Psoas muscle (tissue), 8 donors: ENCODE data around the gene C2. TPM values are rescaled to one million over a fixed set of nuclear protein-coding genes. Genes with fewer than 3 reads are reported as not detected.
A peak's percentile ranks its signal among the peaks of the same experiment; 100 is the strongest.

Experiments
- ATAC-seq, 4 donors: fragments of 200-7000 bp; cut with Tn5 transposase; one replicate each; pipeline ENCODE4 v1.9.1; 2020; ENCODE audit warnings: moderate library complexity in 3 of 4, mild to moderate bottlenecking in 2 of 4
- DNase-seq, 2 donors: peaks; one replicate each; pipeline ENCODE4 v3.0.0-alpha.2; 2020
- H3K27ac ChIP-seq: fragments of 200-600 bp; one replicate; pipeline ENCODE4 v1.8.0; 2022
- H3K27me3 ChIP-seq, 3 donors: fragments of 200-600 bp in 1 of 3; one replicate each; pipeline versions ENCODE4 v1.6.1 to v1.8.0; 2013 to 2022; ENCODE audit warnings: low read length in 2 of 3, mild to moderate bottlenecking in 2 of 3, moderate library complexity in 1 of 3; ENCODE audit not compliant: insufficient read depth in 3 of 3
- H3K36me3 ChIP-seq, 2 donors: fragments of 200-600 bp in 1 of 2; one replicate each; pipeline versions ENCODE4 v1.6.1 to v1.8.0; 2013 to 2022; ENCODE audit warnings: low read depth in 1 of 2, mild to moderate bottlenecking in 1 of 2, moderate library complexity in 1 of 2; ENCODE audit not compliant: insufficient read depth in 1 of 2
- H3K4me1 ChIP-seq: fragments of 200-600 bp; one replicate; pipeline ENCODE4 v1.8.0; 2022
- H3K4me3 ChIP-seq: fragments of 200-600 bp; one replicate; pipeline ENCODE4 v1.8.0; 2022; ENCODE audit warnings: mild to moderate bottlenecking
- H3K9me3 ChIP-seq: fragments of 200-600 bp; one replicate; pipeline ENCODE4 v1.8.0; 2022
- CTCF ChIP-seq: fragments of 200-600 bp; IDR thresholded peaks from one replicate; pipeline ENCODE4 v1.8.0; 2022; ENCODE audit warnings: antibody characterized with exemption
- WGBS, 3 donors: extraction: QIAGEN DNeasy Blood & Tissue Kit; methylation state at CpG; one replicate each; pipeline versions ENCODE4 v1.1.6 to v1.1.7; 2013; 5-methylcytosine and 5-hydroxymethylcytosine counted together
- intact Hi-C, 2 donors: fragments of 100-400 bp; cut with DNase I; formaldehyde crosslinking; loops; one replicate each; pipeline versions ENCODE4 v1.11.0 to v1.14.2; 2022
- polyA plus RNA-seq, 3 donors: library from polyadenylated mRNA; stranded (reverse); fragments of 200-250 nt; gene quantifications; one replicate each; pipeline ENCODE4 v1.2.3, GENCODE V29; 2013
- total RNA-seq, 4 donors: library from RNA; stranded (reverse); fragmentation: NEBNext Ultra II Directional in 2 of 4; extraction: Animal tissue kit (Norgen Biotek cat#: 25700) in 2 of 4; gene quantifications; one replicate each; pipeline versions ENCODE4 v1.2.1 to v1.2.4, GENCODE V29; 2021 to 2023
- donor health status: healthy with polysubstance abuse.
- donor health status: DM: no; HTN: no; CAD: no; lungs with moderate emphysema.
- donor health status: Bipolar disorder and iron deficiency.
- donor health status: healthy.
- donor health status: DM: yes; HTN: yes; CAD: no.
- donor health status: DM: no; HTN: no; CAD: no.
- donor health status: DM: no; HTN: no; CAD: no.
- donor health status: DM: yes; HTN: yes; CAD: no.

The C2 gene
- total and polyA plus RNA-seq, 7 donors: 0.77 to 5.5 (median 1.5) TPM

GRCh38 chr6:31888276-31889258 is 39.0 kb upstream of the C2 start:
- H3K27ac ChIP-seq: no peak overlapping the region
- no peaks in the 10 kb centered on the region for H3K27me3 ChIP-seq
- DNase-seq: no peak
- H3K36me3 ChIP-seq: peaks cover 0 to 96% of the 10 kb centered on the region in 2 donors
- no peaks in the 10 kb centered on the region for H3K4me1 ChIP-seq
- H3K9me3 ChIP-seq: no peaks in the 10 kb centered on the region
- peak; percentile 55 for TF ChIP-seq CTCF
- 79 to 85% (median 81%) methylated on average over 42 to 43 of the region's 43 CpGs for WGBS, 3 donors
- ATAC-seq: peak; percentile 31 to 60 (median 38)
- intact Hi-C loops: loop anchor here in 1 of 2 donors (10.0 kb wide), 1 partner anchor 204 kb away; the partner anchor contains the start of gene LY6G5C
- H3K4me3 ChIP-seq: no peak overlapping the region

- H3K4me3 ChIP-seq: no peak overlapping the region
- no peaks in the 10 kb centered on the region for H3K27me3 ChIP-seq
- H3K4me1 ChIP-seq: no peaks in the 10 kb centered on the region
- H3K36me3 ChIP-seq: peaks cover 0 to 96% of the 10 kb centered on the region in 2 donors
- 90 to 97% (median 93%) methylated on average over 3 of the region's 3 CpGs for WGBS, 3 donors
- DNase-seq: no peak
- H3K27ac ChIP-seq: no peak overlapping the region
- no peak for ATAC-seq
- intact Hi-C loops: loop anchor here in 1 of 2 donors (10.0 kb wide), 1 partner anchor 205 kb away; the partner anchor contains the start of gene LY6G5C
- H3K9me3 ChIP-seq: no peaks in the 10 kb centered on the region
- TF ChIP-seq CTCF: no peak
These were observed 38.1 kb upstream of the C2 start for GRCh38 chr6:31889331-31889972.

- intact Hi-C loops: loop anchor here in 1 of 2 donors (10.0 kb wide), 1 partner anchor 348 kb away; the partner anchor contains the start of genes ATP6V1G2, DDX39B and NFKBIL1
- Histone ChIP-seq H3K27ac (no peak overlapping the region), H3K27me3 (no peaks in the 10 kb centered on the region), H3K4me1 (no peaks in the 10 kb centered on the region), H3K9me3 (no peaks in the 10 kb centered on the region), H3K4me3 (no peak overlapping the region), H3K36me3 (peaks cover 0 to 82% of the 10 kb centered on the region in 2 donors)
- ATAC-seq: no peak
- DNase-seq: no peak
- no peak for TF ChIP-seq CTCF
- WGBS, 3 donors: 78 to 89% (median 80%) methylated on average over 6 of the region's 6 CpGs
These were observed 34.7 kb upstream of the C2 start for GRCh38 chr6:31892821-31893220.

- Histone ChIP-seq H3K36me3 (peaks cover 0 to 46% of the 10 kb centered on the region in 2 donors), H3K27me3 (no peaks in the 10 kb centered on the region), H3K27ac (peak overlapping the region; percentile 85), H3K4me1 (peaks cover 15% of the 10 kb centered on the region), H3K9me3 (no peaks in the 10 kb centered on the region), H3K4me3 (peak overlapping the region; percentile 77)
- 31 to 55% (median 41%) methylated on average over 3 to 4 of the region's 4 CpGs for WGBS, 3 donors
- DNase-seq (no peak), ATAC-seq (no peak)
- no peak for TF ChIP-seq CTCF
- intact Hi-C loops: loop anchor here in 1 of 2 donors (2.0 to 10.0 kb wide), 2 partner anchors 62 to 352 kb away; partner anchors contain the start of genes ATP6V1G2, DDX39B and NFKBIL1
These were observed 31.0 kb upstream of the C2 start for GRCh38 chr6:31896493-31896855.
